ENCODE data around the gene MPRIP.
A peak's percentile ranks its signal among the peaks of the same experiment; 100 is the strongest.

The MPRIP gene

GRCh38 chr17:17200311-17200710 lies 158.1 kb downstream of the MPRIP start:
- no peak for DNase-seq

GRCh38 chr17:17200831-17201230 lies 158.6 kb downstream of the MPRIP start:
- no peak for DNase-seq

GRCh38 chr17:17201271-17201670 lies 159.0 kb downstream of the MPRIP start:
- DNase-seq, result no peak

- no peak for DNase-seq
Measured at GRCh38 chr17:17201907-17202306, 159.7 kb downstream of the MPRIP start.

- no peak for DNase-seq
Measured at GRCh38 chr17:17203173-17203730, 161.0 kb downstream of the MPRIP start.

- DNase-seq, result no peak
Measured at GRCh38 chr17:17204041-17204591, 161.9 kb downstream of the MPRIP start.

GRCh38 chr17:17204635-17205231 lies 162.5 kb downstream of the MPRIP start:
- DNase-seq, result no peak

- DNase-seq, result peak; percentile 39
Measured at GRCh38 chr17:17205368-17206123, 163.3 kb downstream of the MPRIP start.

GRCh38 chr17:17206124-17206912 lies 164.1 kb downstream of the MPRIP start, which contains the start of gene PLD6:
TSS of gene PLD6 (minus strand) at chr17:17206333. CDS start at chr17:17206286, 47 bp downstream.
- DNase-seq, result peak; percentile 86

- no peak for DNase-seq
Measured at GRCh38 chr17:17206913-17207335, 164.7 kb downstream of the MPRIP start.

GRCh38 chr17:17207998-17208397 lies 165.7 kb downstream of the MPRIP start:
- no peak for DNase-seq

GRCh38 chr17:17213775-17214174 lies 171.5 kb downstream of the MPRIP start:
- no peak for DNase-seq

GRCh38 chr17:17214646-17215436 lies 172.6 kb downstream of the MPRIP start:
- DNase-seq, result no peak

- no peak for DNase-seq
Measured at GRCh38 chr17:17215575-17215974, 173.3 kb downstream of the MPRIP start.

GRCh38 chr17:17216236-17216635 lies 174.0 kb downstream of the MPRIP start:
- DNase-seq, result no peak

GRCh38 chr17:17216776-17217175 lies 174.5 kb downstream of the MPRIP start:
- no peak for DNase-seq

GRCh38 chr17:17217995-17218394 lies 175.7 kb downstream of the MPRIP start:
- no peak for DNase-seq

- DNase-seq, result no peak
Measured at GRCh38 chr17:17220529-17220928, 178.3 kb downstream of the MPRIP start.

- no peak for DNase-seq
Measured at GRCh38 chr17:17221329-17221728, 179.1 kb downstream of the MPRIP start.

- DNase-seq, result no peak
Measured at GRCh38 chr17:17223736-17224135, 181.5 kb downstream of the MPRIP start.

GRCh38 chr17:17224137-17224536 lies 181.9 kb downstream of the MPRIP start:
- DNase-seq, result no peak

- no peak for DNase-seq
Measured at GRCh38 chr17:17225901-17226300, 183.6 kb downstream of the MPRIP start.
